Measurements from ENCODE around the gene C1orf146. TPM values are rescaled to one million over a fixed set of nuclear protein-coding genes. Genes with fewer than 3 reads are reported as not detected.

Gene C1orf146
- total RNA-seq, 4 donors from 2014 or later, result not detected

DNA sequence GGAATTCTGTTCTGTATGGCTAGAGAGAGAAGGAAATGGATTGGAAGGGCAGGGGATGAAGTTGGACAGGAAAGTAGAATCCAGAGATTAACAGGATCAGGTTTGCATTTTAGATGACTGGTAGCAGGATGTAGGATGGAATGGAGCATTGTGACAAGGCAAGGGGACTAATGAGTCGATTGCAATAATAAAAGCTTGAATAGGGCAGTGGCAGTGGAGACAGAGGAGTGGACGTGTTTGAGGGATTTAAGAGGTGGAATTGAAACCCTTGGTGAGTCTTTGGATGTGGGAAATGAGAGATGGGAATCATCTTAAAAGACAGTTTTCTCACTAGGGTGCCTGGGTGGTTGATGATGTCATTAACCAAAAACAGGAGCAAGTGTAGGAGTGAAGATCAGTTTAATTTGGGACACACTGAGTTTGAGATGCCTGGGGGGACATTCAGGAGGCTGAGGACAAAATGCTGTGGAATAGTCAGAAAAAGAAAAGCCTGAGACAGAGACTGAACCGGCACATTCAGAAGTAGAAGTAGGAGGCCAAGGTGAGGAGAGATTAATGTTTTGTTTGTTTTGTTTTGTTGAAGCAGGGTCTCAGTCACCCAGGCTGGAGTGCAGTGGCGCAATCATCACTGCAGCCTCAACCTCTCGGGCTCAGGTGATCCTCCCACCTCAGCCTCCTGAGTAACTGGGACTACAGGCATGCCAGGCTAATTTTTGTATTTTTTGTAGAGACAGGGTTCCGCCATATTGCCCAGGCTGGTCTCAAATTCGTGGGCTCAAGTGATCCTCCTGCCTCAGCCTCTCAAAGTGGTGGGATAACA is 29.1 kb upstream of the C1orf146 start:
- H3K4me1 ChIP-seq, result no peaks in the 10 kb centered on the region
- no peak for TF ChIP-seq POLR2A (IDR thresholded peaks at IDR 0.05)
- TF ChIP-seq, protein P1, sequence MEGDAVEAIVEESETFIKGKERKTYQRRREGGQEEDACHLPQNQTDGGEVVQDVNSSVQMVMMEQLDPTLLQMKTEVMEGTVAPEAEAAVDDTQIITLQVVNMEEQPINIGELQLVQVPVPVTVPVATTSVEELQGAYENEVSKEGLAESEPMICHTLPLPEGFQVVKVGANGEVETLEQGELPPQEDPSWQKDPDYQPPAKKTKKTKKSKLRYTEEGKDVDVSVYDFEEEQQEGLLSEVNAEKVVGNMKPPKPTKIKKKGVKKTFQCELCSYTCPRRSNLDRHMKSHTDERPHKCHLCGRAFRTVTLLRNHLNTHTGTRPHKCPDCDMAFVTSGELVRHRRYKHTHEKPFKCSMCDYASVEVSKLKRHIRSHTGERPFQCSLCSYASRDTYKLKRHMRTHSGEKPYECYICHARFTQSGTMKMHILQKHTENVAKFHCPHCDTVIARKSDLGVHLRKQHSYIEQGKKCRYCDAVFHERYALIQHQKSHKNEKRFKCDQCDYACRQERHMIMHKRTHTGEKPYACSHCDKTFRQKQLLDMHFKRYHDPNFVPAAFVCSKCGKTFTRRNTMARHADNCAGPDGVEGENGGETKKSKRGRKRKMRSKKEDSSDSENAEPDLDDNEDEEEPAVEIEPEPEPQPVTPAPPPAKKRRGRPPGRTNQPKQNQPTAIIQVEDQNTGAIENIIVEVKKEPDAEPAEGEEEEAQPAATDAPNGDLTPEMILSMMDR (IDR thresholded peaks at IDR 0.05), result no peak
- no peak for DNase-seq
- no peaks in the 10 kb centered on the region for H3K9me3 ChIP-seq
- no peaks in the 10 kb centered on the region for H3K27me3 ChIP-seq
- no peaks in the 10 kb centered on the region for H3K36me3 ChIP-seq
- H3K4me3 ChIP-seq, result no peak overlapping the region
- no peak overlapping the region for H3K27ac ChIP-seq

DNA sequence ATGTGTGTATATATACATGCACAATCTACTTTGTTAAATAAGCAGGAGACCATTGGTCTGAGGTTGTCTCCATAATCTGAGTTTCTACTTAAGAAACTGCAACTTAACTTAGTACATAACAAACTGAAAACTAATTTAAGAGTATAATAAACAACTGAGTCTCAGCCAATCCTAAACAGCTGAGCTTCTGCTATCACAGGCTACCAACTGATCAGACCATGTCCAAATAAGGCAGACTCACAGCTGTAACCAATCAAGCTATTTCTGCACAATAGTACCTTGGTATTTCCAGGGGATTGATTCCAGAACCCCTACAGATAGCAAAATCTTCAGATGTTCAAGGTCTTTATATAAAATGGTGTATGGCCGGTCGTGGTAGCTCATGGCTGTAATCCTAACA is 26.0 kb upstream of the C1orf146 start:
- no peaks in the 10 kb centered on the region for H3K9me3 ChIP-seq
- no peaks in the 10 kb centered on the region for H3K27me3 ChIP-seq
- no peaks in the 10 kb centered on the region for H3K4me1 ChIP-seq
- no peak overlapping the region for H3K27ac ChIP-seq
- DNase-seq, result no peak
- no peak overlapping the region for H3K4me3 ChIP-seq
- H3K36me3 ChIP-seq, result no peaks in the 10 kb centered on the region
- TF ChIP-seq, protein P1 (IDR thresholded peaks at IDR 0.05), result no peak
- TF ChIP-seq POLR2A (IDR thresholded peaks at IDR 0.05), result no peak

DNA sequence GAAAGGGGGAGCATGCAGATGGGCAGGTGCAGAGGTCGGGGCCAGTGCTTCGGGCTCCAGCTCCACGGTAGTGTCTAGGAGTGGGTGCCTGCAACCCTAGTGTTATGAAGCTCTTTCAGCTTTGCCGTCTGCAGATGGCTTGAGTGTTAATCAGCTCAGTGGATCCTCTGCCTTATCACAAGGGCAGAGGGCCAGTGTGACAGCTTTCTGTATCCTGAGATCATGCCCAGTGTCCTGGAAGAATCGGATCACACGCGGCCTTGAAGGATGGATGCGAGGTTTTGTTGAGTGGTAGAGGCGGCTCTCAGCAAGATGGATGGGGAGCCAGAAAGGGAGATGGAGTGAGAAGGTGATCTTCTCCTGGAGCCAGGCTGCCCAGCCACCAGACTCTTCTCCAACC is 25.5 kb upstream of the C1orf146 start:
- no peaks in the 10 kb centered on the region for H3K27me3 ChIP-seq
- no peak for TF ChIP-seq POLR2A (IDR thresholded peaks at IDR 0.05)
- TF ChIP-seq, protein P1 (IDR thresholded peaks at IDR 0.05), result no peak
- DNase-seq, result no peak
- no peaks in the 10 kb centered on the region for H3K4me1 ChIP-seq
- H3K4me3 ChIP-seq, result no peak overlapping the region
- no peak overlapping the region for H3K27ac ChIP-seq
- H3K36me3 ChIP-seq, result no peaks in the 10 kb centered on the region
- no peaks in the 10 kb centered on the region for H3K9me3 ChIP-seq

DNA sequence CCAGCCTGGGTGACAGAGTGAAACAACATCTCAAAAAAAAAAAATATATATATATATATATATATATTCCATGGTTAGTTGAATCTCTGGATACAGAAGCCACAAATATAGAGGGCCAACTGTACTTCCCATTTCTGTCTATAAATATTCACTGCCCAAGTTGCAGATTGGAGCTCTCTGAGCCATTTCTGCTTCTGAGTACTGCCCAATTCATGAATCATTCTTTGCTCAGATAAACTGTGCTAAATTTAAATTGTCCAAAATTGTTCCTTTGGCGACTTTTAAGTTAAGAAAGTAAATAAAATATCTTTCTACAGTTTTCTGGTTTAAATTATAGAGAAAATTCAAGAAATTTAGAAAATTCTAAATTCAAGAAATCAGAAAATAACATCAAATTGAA is 23.2 kb upstream of the C1orf146 start:
- Histone ChIP-seq H3K27ac (no peak overlapping the region), H3K4me3 (no peak overlapping the region), H3K27me3 (no peaks in the 10 kb centered on the region), H3K4me1 (no peaks in the 10 kb centered on the region), H3K36me3 (no peaks in the 10 kb centered on the region), H3K9me3 (no peaks in the 10 kb centered on the region)
- DNase-seq, result no peak
- TF ChIP-seq, protein P1 (IDR thresholded peaks at IDR 0.05), result no peak
- TF ChIP-seq POLR2A (IDR thresholded peaks at IDR 0.05), result no peak

DNA sequence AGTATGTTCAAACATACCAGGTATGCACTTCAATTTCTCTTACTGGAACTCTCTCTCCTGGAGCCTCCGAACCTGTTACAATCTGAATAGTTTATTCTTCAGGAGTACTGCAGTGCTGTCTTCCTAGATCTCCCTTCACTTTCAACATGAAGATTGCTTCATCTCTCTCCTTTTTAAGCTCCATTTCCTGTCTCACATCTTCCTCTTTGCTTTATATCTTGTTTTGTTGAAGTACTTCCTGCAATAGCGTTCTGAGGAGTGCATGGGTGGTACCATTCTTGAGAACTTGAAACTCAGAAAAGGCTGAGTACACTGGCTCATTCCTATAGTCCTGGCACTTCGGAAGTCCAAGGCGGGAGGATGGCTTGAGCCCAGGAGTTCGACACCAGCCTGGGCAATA is 15.7 kb upstream of the C1orf146 start:
- Histone ChIP-seq H3K36me3 (no peaks in the 10 kb centered on the region), H3K27ac (no peak overlapping the region), H3K4me3 (no peak overlapping the region), H3K9me3 (peaks cover 0 to 4% (median 0%) of the 10 kb centered on the region in 4 donors), H3K27me3 (no peaks in the 10 kb centered on the region), H3K4me1 (no peaks in the 10 kb centered on the region)
- TF ChIP-seq POLR2A (IDR thresholded peaks at IDR 0.05), result no peak
- TF ChIP-seq, protein P1 (IDR thresholded peaks at IDR 0.05), result no peak
- DNase-seq, result no peak
